COLO829 (cell line): Measurements from ENCODE around the gene HS2ST1.

Experiments used
- DNase-seq: peaks from one replicate; pipeline ENCODE4 v3.0.0; 2012; ENCODE audit warnings: low spot score

The HS2ST1 gene

GRCh38 chr1:87113313-87113712 lies 198.9 kb downstream of the HS2ST1 start:
- no peak for DNase-seq

GRCh38 chr1:87115317-87115890 lies 201.0 kb downstream of the HS2ST1 start:
- no peak for DNase-seq

GRCh38 chr1:87115891-87116290 lies 201.5 kb downstream of the HS2ST1 start:
- no peak for DNase-seq

- DNase-seq, result no peak
Observed at GRCh38 chr1:87117761-87118368, 203.4 kb downstream of the HS2ST1 start.

GRCh38 chr1:87119541-87120140 lies 205.2 kb downstream of the HS2ST1 start:
- DNase-seq, result peak; percentile 11

GRCh38 chr1:87120779-87121178 lies 206.3 kb downstream of the HS2ST1 start:
- no peak for DNase-seq

GRCh38 chr1:87121711-87122163 lies 207.3 kb downstream of the HS2ST1 start:
- no peak for DNase-seq

GRCh38 chr1:87122243-87122642 lies 207.8 kb downstream of the HS2ST1 start:
- no peak for DNase-seq

GRCh38 chr1:87123610-87124009 lies 209.2 kb downstream of the HS2ST1 start:
- DNase-seq, result no peak

GRCh38 chr1:87126886-87127505 lies 212.6 kb downstream of the HS2ST1 start:
- DNase-seq, result no peak

GRCh38 chr1:87127581-87127980 lies 213.1 kb downstream of the HS2ST1 start:
- DNase-seq, result no peak

GRCh38 chr1:87129038-87129437 lies 214.6 kb downstream of the HS2ST1 start:
- no peak for DNase-seq

GRCh38 chr1:87129606-87130005 lies 215.2 kb downstream of the HS2ST1 start:
- no peak for DNase-seq

GRCh38 chr1:87130438-87130837 lies 216.0 kb downstream of the HS2ST1 start:
- DNase-seq, result no peak

- DNase-seq, result peak; percentile 75
Observed at GRCh38 chr1:87131809-87132283, 217.4 kb downstream of the HS2ST1 start.

- DNase-seq, result no peak
Observed at GRCh38 chr1:87132284-87132870, 217.9 kb downstream of the HS2ST1 start.

- no peak for DNase-seq
Observed at GRCh38 chr1:87134061-87134460, 219.6 kb downstream of the HS2ST1 start.

- DNase-seq, result no peak
Observed at GRCh38 chr1:87134625-87135328, 220.3 kb downstream of the HS2ST1 start.

- no peak for DNase-seq
Observed at GRCh38 chr1:87135329-87135712, 220.9 kb downstream of the HS2ST1 start.

- DNase-seq, result no peak
Observed at GRCh38 chr1:87136607-87137341, 222.3 kb downstream of the HS2ST1 start.

GRCh38 chr1:87137342-87137739 lies 222.9 kb downstream of the HS2ST1 start:
- no peak for DNase-seq
